Measurements from ENCODE around the gene SYCE3. TPM values are rescaled to one million over a fixed set of nuclear protein-coding genes. Genes with fewer than 3 reads are reported as not detected.

Gene SYCE3
- total and polyA plus RNA-seq, 2 donors (not counting 3 experiments of a cell fraction or from before 2014, with no cell fraction given): not detected

GRCh38 chr22:50526108-50526833, 36.4 kb downstream of the SYCE3 start:
- H4K20me1 ChIP-seq (replicated peaks; ENCODE audit: control insufficient read depth, extremely low read depth, insufficient read depth, low read length): no peaks in the 10 kb centered on the region
- peak overlapping the region; percentile 75 for H2AFZ ChIP-seq (ENCODE audit: low read depth, low read length)
- BruUV-seq (replicated peaks): no TSS peak
- CTCF ChIA-PET: interaction anchor here (0.8 to 2.7 kb wide), 38 partner anchors 8 to 284 kb away, joined by 3 to 34 read pairs (median 4); partner anchors contain the start of genes ARSA, CHKB, KLHDC7B and LMF2
- H3K4me2 ChIP-seq (ENCODE audit: insufficient read depth, low read length): peak overlapping the region; percentile 45
- intact Hi-C loops (cut with micrococcal nuclease) (no loop called here), dilution Hi-C loops (cut with MboI; ENCODE audit: extremely low pct_ligation_motif_present, low sequenced_read_pairs) (no loop called here)
- POLR2A ChIA-PET: interaction anchor here (1.3 to 1.5 kb wide), 2 partner anchors 18 to 56 kb away, joined by 4 to 12 read pairs; partner anchors contain the start of genes CHKB, LMF2 and NCAPH2
- TF ChIP-seq POLR2A (IDR thresholded peaks at IDR 0.05; ENCODE audit: low read depth, low read length) (peak; percentile 50), FOS (IDR thresholded peaks at IDR 0.05; ENCODE audit: borderline replicate concordance, insufficient read depth, low read length) (no peak), POLR2AphosphoS5 (IDR thresholded peaks at IDR 0.05; ENCODE audit: insufficient read depth, low read depth, low read length) (peak; percentile 81), CTCF (IDR thresholded peaks at IDR 0.05; ENCODE audit: extremely low read depth in 1 of 2, insufficient read depth in 1 of 2, low read depth in 1 of 2, low read length in 2 of 2) (peak; percentile 56 to 67), JUN (IDR thresholded peaks at IDR 0.05; ENCODE audit: borderline replicate concordance, insufficient read depth, insufficient read length, low read depth) (no peak)
- FAIRE-seq (peak; percentile 79), DNase-seq (ENCODE audit: low read depth, low spot score) (peak; percentile 73)
- H3K4me1 ChIP-seq (ENCODE audit: control insufficient read depth, extremely low read depth, insufficient read depth, low read length): peaks cover 21% of the 10 kb centered on the region
- no peaks in the 10 kb centered on the region for H3K9me3 ChIP-seq (replicated peaks; ENCODE audit: control insufficient read depth, insufficient read depth, low read length)
- H3K79me2 ChIP-seq (ENCODE audit: control insufficient read depth, insufficient read depth, low read length): peaks cover 10% of the 10 kb centered on the region
- H3K27ac ChIP-seq (ENCODE audit: insufficient read depth, low read depth, low read length): peak overlapping the region; percentile 7
- peaks cover 0 to 22% of the 10 kb centered on the region in 2 experiments for H3K36me3 ChIP-seq (ENCODE audit: control insufficient read depth in 2 of 2, extremely low read depth in 1 of 2, insufficient read depth in 2 of 2, low read length in 2 of 2)
- H3K9ac ChIP-seq (replicated peaks; ENCODE audit: extremely low read depth, insufficient read depth, low read length): peak overlapping the region; percentile 26
- no peaks in the 10 kb centered on the region for H3K9me1 ChIP-seq (replicated peaks; ENCODE audit: control insufficient read depth, extremely low read depth, insufficient read depth, low read length)
- H3K4me3 ChIP-seq (replicated peaks in 1 of 3; ENCODE audit: insufficient read depth in 1 of 3, low read depth in 1 of 3, low read length in 3 of 3): peak overlapping the region; percentile 45 to 66 (median 47)
- H3K27me3 ChIP-seq (ENCODE audit: control insufficient read depth in 2 of 2, insufficient read depth in 2 of 2, low read length in 2 of 2): peaks cover 2 to 8% of the 10 kb centered on the region in 2 experiments
